ENCODE results near the gene UCP2. TPM values are rescaled to one million over a fixed set of nuclear protein-coding genes. Genes with fewer than 3 reads are reported as not detected.

UCP2 gene
- 10 to 100 TPM in 2 of 4 donors, 1 to 10 TPM in 2; 9.8 to 27.3 (median 12.9) TPM for total RNA-seq

GRCh38 chr11:73982595-73982989 lies at the start of gene UCP2:
TSS of gene UCP2 (minus strand) at chr11:73982843. CDS start at chr11:73978378, 4,465 bp downstream.
- no peak for TF ChIP-seq CTCF (IDR thresholded peaks at IDR 0.05)
- TF ChIP-seq EP300 (IDR thresholded peaks at IDR 0.05): no peak
- TF ChIP-seq POLR2AphosphoS5 (IDR thresholded peaks at IDR 0.05): no peak
- no peak for TF ChIP-seq POLR2A (IDR thresholded peaks at IDR 0.05)
- H3K4me1 ChIP-seq: peaks cover 38% of the 10 kb centered on the region
- peak; percentile 89 to 90 for DNase-seq (ENCODE audit: low spot score in 2 of 2)
- H3K27me3 ChIP-seq: no peaks in the 10 kb centered on the region
- peak within 1 kb of the TSS; percentile 58 for H3K4me3 ChIP-seq
- 6% methylated on average over 24 of the region's 43 CpGs for WGBS
- no peaks in the 10 kb centered on the region for H3K9me3 ChIP-seq
- H3K36me3 ChIP-seq: peaks cover 2% of the 10 kb centered on the region
- H3K27ac ChIP-seq: peak within 1 kb of the TSS; percentile 79

- H3K4me3 ChIP-seq: no peak overlapping the region
- DNase-seq (ENCODE audit: low spot score in 2 of 2): no peak
- WGBS: 83% methylated on average over 9 of the region's 9 CpGs
- no peaks in the 10 kb centered on the region for H3K4me1 ChIP-seq
- peaks cover 58% of the 10 kb centered on the region for H3K36me3 ChIP-seq
- no peaks in the 10 kb centered on the region for H3K27me3 ChIP-seq
- no peak overlapping the region for H3K27ac ChIP-seq
- TF ChIP-seq CTCF (IDR thresholded peaks at IDR 0.05) (no peak), EP300 (IDR thresholded peaks at IDR 0.05) (no peak), POLR2A (IDR thresholded peaks at IDR 0.05) (no peak), POLR2AphosphoS5 (IDR thresholded peaks at IDR 0.05) (no peak)
- H3K9me3 ChIP-seq: no peaks in the 10 kb centered on the region
Observed at GRCh38 chr11:74030723-74031676, 48.4 kb upstream of the UCP2 start.

- Histone ChIP-seq H3K27me3 (no peaks in the 10 kb centered on the region), H3K4me1 (no peaks in the 10 kb centered on the region), H3K27ac (no peak overlapping the region), H3K9me3 (no peaks in the 10 kb centered on the region), H3K36me3 (peaks cover 14% of the 10 kb centered on the region), H3K4me3 (no peak overlapping the region)
- 91% methylated on average over 7 of the region's 7 CpGs for WGBS
- DNase-seq (ENCODE audit: low spot score in 2 of 2): no peak
- TF ChIP-seq POLR2A (IDR thresholded peaks at IDR 0.05) (no peak), CTCF (IDR thresholded peaks at IDR 0.05) (no peak), POLR2AphosphoS5 (IDR thresholded peaks at IDR 0.05) (no peak), EP300 (IDR thresholded peaks at IDR 0.05) (no peak)
Observed at GRCh38 chr11:74025467-74026166, 43.0 kb upstream of the UCP2 start.

GRCh38 chr11:74024261-74025029 lies 41.8 kb upstream of the UCP2 start:
- Histone ChIP-seq H3K27me3 (no peaks in the 10 kb centered on the region), H3K36me3 (peaks cover 11% of the 10 kb centered on the region), H3K27ac (no peak overlapping the region), H3K4me3 (no peak overlapping the region), H3K9me3 (no peaks in the 10 kb centered on the region), H3K4me1 (peaks cover 10% of the 10 kb centered on the region)
- WGBS: 60% methylated on average over 2 of the region's 2 CpGs
- TF ChIP-seq CTCF (IDR thresholded peaks at IDR 0.05): no peak
- no peak for TF ChIP-seq POLR2A (IDR thresholded peaks at IDR 0.05)
- no peak for TF ChIP-seq EP300 (IDR thresholded peaks at IDR 0.05)
- no peak for TF ChIP-seq POLR2AphosphoS5 (IDR thresholded peaks at IDR 0.05)
- DNase-seq (ENCODE audit: low spot score in 2 of 2): no peak
